ENCODE measurements around the gene DZANK1. TPM values are rescaled to one million over a fixed set of nuclear protein-coding genes. Genes with fewer than 3 reads are reported as not detected.

The DZANK1 gene
- 1.2 and 1.5 TPM in 2 replicates for total RNA-seq

GRCh38 chr20:18466894-18467730, at the start of gene DZANK1, which contains the start of gene POLR3F:
TSS of gene DZANK1 (minus strand) at chr20:18467030. CDS start at chr20:18465358, 1,672 bp downstream.
TSS of gene POLR3F (plus strand) at chr20:18467390. CDS start at chr20:18467507, 117 bp downstream.

GRCh38 chr20:18507218-18508191, 40.7 kb upstream of the DZANK1 start, which contains the start of gene SEC23B:
TSS of gene SEC23B (plus strand) at chr20:18507940. CDS start at chr20:18510836, 2,896 bp downstream.

GRCh38 chr20:18496740-18497592, 30.1 kb upstream of the DZANK1 start, which contains the start of gene RBBP9:
TSS of gene RBBP9 (minus strand) at chr20:18497225. CDS start at chr20:18497167, 58 bp downstream.

Other genes starting within 250 kb of the DZANK1 start
- gene ZNF133, start 178.5 kb downstream of the DZANK1 start, total RNA-seq, result 19.5 and 28.5 TPM in 2 replicates
- gene POLR3F, start 360 bp upstream of the DZANK1 start, total RNA-seq, result 12.5 and 13.3 TPM in 2 replicates
- 17.2 and 17.4 TPM in 2 replicates for gene RBBP9, start 30.2 kb upstream of the DZANK1 start, total RNA-seq
- gene SEC23B, start 40.9 kb upstream of the DZANK1 start, total RNA-seq, result 62.7 and 95.8 TPM in 2 replicates
- 41.4 and 98.9 TPM in 2 replicates for gene SMIM26, start 100.4 kb upstream of the DZANK1 start, total RNA-seq
- 56.7 and 78.3 TPM in 2 replicates for gene DTD1, start 121.0 kb upstream of the DZANK1 start, total RNA-seq